ENCODE measurements around the gene SCTR.

SCTR gene

DNA sequence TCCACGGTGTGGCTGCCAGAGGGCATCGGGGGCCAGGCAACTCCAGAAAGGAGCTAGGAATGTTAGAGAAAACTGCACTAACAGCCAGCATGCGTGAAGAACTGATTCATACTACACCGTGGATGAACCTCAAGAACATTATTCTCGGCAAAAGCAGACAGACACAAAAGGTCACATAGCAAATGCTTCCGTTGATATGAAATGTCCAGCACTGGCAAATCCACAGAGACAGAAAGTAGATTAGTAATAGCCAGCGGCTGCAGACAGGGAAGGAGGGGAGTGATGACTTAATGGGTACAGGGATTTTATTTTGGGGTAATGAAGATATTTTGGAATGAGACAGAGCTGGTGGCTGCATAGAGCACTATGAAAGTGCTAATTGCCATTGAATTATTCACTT lies 37.4 kb downstream of the SCTR start:
- no peak for DNase-seq

DNA sequence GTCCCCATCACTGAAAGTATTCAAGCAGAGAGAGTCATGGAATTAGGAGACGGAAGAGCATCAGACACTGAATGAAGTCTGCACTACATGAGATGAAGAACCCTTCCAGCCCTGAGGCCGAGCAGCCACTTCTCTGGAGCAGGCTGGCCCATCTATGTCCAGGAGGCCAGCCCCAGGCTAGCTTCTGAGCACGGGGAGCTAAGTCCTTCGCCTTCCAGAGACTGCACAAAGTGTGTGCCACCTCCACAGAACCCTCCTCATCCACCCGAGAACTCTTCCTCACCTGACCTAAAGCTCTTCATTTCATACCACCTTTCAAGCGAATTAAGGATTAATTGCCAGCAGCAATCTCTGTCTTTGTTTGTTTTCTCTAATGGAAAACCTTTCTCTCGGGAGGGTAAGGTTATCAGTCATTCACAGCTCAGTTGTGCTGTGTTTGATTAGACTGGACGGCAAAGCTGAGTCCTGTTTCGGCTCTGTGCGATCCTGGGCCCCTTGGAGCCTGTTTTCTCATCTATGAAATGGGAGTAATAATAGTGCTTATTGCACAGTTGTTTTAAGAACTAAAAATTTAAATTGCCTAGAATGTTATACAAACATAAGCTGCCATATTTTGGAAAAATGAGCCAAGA lies 38.0 kb downstream of the SCTR start:
- DNase-seq, result no peak

- DNase-seq, result no peak
These were observed 38.8 kb downstream of the SCTR start for GRCh38 chr2:119485336-119486110.

- no peak for DNase-seq
These were observed 39.4 kb downstream of the SCTR start for GRCh38 chr2:119484834-119485233.

GRCh38 chr2:119483896-119484718 lies 40.2 kb downstream of the SCTR start:
- DNase-seq, result no peak

DNA sequence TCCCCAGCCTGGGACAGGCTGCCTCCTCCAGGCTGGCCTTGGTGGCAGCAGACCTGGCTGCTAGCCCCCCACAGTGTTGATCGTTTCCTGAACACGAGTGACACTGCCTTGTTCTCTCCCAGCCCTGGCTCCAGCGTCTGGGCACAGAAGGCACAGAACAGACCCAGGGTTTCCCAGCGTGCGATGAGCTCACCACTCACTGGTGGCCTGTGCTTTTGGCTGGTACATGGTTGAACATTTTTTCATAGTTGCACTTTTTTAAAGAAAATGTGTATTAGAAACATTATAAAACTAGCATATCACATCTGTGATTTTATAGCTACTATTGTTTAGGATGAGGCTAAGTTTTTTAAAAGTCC lies 40.9 kb downstream of the SCTR start:
- no peak for DNase-seq

DNA sequence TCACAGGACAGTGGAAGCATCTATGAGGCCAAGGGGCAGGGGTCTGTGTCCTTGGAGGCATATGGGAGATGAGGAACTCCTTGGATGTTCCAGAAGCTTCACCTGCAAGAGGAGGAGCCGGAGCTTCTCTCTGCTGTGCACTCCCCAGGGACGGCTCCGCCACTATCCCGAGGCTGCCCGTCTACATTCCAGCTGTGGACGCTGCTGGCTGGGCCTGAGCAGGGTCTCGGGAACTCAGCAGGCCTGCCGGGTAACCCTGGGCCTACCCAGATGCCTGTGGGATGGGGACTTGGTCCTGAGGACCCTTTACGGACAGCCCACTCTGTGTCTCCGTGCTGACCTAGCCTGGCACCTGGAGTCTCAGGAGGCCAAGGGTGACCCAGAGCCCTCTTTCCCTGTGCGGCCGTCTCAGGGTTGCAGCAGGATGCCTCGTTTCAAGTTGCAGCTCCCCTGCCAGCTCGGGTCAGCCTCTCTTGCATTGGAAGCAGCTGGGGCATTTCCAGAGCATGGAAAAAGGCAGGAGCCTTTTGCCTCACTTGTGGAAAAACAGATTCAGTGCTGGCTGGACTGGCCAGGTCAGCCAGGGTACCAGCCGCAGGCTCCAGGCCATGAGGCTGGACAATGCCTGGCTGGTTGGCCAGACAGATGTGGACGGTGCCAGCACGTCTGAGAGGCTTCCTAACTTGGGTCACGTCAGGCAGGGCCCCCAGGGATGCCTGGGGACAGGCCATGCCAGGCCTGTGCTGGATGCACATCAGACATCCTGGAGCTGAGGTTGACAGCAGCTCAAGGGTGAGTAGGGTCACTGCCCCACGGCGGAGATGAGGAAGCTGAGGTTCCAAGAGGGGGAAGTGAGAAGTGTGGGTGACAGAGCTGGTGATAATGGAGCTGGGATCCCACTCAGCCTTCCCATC lies 41.5 kb downstream of the SCTR start:
- no peak for DNase-seq

DNA sequence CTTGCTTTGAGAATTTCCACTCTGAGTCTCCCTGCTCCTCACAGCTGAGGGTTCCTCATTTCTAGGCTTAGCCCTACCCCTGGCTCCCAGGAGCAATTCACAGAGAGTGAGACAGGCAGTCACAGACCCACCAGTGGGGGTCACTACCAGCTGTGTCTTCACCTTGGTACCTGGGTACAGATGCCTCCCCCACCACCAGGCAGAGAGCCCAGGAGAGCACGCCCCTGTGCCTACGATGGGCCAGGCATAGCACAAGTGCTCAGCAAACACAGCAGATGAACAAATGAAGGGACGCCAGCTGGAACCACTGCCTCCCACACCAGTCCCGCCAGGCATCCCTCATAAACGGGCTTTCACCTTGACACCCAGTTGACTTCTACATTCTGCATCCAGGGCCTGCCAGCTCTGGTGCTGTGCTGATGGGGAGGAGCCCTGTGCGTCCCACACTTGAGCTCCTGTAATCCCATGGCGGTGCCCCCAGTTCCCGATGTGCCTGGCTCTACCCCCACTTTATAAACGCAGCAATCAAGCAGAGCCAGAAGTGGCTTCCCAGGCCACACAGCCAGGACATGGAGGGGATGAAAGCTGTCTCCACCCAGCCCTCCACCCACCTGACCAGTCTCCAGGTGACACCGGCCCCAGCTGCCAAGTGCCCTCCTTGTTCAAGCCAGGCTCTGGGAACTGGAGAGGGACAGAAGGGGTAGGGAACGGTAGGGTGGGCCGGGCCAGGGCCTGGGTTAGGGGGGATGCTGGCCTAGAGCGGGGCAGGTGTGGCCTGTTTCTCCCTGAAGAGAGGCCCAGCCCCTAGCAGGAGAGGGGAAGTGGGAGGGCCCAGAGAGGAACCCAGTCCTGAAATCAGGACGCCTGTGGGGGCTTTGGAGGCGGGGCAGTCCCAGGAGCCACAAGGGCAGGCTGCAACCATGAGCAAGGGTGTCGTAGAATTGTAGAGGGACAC lies 42.5 kb downstream of the SCTR start:
- DNase-seq, result no peak

DNA sequence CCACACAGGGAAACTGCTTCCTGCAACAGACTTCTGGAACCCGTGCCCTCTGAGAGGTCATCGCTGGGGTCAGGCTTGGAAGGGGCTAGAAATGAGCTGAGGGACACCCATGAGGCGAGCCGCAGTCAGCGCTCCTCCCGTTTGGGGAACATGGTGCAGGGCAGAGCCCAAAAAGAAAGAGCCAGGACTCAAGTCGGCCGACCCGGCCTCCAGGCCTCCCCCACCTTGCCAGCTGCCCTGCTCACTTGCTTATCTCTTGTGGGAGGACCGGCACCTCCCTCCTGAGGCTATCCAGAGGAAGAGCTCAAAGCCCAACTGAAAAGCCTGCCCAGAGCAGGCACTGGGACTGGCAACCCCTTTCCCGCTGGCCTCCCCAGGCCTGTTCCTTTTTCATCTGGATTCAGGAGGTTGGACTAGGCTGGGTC lies 43.6 kb downstream of the SCTR start:
- DNase-seq, result no peak

- no peak for DNase-seq
These were observed 44.1 kb downstream of the SCTR start for GRCh38 chr2:119480184-119480583.

DNA sequence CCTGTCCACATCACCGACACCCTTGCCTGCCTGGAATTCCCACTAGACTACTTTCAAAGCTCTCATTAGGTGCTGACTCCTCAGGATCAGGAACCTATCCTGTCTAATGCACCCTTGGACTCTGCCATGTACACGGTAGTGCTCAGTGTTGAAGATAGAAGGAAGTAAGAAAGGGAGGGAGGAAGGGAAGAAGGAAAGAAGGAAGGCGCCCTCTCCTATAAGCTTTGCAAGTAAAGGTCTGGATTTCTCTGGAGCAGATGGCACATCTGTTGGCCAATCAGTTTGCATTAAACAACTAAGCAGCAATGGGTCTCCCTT lies 45.3 kb downstream of the SCTR start:
- no peak for DNase-seq

DNA sequence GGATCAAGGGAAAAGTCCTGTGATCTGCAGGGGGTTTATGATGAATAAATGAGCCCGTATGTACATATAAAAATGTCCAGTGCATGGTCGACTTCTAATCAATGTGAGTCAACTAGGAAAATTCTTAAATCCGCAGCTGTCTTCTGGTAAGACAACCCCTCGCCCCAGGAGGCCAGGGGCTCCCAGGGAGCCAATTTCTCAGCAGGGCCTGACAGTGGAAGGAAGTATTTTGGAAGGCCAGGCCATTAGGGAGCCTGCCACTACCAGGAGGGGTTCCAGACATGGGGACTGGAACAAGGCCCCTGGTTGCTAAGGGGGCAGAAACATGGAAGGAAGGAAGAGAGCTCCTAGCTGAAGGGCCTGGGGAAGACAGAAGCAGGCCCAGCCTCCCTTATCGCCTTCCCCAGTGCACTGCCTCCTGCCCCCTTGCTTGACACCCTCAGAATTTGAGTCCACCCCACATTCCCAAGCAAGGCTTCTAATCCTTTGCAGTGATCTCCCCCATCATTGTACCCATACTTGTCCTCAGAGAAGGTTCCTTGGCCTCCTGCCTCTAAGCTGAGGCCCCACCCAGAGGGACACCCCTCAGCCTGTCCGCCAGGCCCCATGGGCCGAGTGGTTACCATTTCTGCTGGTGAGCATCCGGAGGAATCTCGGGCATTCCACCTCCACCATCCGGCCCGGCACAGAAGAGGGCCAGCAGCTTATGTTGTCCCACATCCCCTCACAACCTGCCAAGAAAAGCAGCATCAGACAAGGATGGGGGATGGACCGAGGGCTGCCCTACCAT lies 45.9 kb downstream of the SCTR start:
- DNase-seq, result no peak

DNA sequence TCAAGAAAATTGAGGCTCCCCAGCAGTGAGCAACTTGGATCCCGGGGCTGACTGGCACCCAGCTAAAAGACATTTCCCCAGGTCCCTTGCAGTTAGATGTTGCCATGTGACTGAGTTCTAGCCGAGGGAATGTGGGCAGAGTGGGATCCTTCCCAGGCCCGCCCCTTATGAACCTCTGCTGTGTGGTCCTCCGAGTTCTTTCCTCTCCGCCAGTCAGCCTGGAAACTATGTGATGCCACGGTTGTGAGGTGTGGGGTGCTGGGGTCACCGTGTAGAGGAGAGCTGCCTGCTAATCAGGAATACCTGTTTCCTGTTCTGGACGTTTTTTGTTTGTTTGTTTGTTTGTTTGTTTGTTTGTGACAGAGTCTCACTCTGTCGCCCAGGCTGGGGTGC lies 47.2 kb downstream of the SCTR start:
- DNase-seq, result no peak

DNA sequence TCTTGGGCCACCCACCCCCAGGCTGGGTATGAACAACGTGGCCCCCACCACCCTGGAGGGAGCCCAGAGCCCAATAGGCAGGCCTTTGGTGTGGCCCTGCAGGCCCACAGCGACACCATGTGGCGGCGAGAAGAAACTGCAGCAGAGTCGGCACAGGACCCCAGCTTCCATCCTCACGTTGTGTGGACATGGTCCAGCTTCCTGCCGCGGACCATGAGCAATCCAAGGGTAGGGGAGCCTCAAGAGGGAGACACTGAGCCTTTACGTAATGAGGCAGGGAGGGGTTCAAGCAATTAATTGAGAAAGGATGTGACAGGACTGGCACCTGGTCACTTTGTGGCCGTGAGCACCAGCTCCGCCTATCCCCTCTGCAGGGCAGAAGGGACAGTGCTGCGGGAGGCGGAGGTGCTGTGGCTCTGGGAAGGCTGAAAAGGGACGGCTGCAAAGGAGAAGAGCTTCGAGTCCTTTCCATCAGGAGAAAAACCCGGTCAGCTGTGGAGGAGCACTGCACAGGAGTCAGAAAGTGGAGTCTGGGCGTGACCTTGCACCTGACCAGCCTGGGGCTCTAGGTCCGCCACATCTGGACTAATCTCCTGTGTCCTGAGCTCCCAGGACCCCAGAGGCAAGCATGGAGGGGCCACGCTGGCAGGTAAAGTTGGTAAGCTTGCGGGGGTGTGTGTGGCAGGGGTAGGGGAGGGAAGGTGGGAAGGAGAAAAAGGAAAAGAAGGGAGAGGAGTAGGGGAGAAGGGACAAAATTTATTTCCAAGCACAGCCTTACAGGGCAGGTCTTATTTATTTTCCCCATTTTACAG lies 47.8 kb downstream of the SCTR start:
- DNase-seq, result peak; percentile 20

DNA sequence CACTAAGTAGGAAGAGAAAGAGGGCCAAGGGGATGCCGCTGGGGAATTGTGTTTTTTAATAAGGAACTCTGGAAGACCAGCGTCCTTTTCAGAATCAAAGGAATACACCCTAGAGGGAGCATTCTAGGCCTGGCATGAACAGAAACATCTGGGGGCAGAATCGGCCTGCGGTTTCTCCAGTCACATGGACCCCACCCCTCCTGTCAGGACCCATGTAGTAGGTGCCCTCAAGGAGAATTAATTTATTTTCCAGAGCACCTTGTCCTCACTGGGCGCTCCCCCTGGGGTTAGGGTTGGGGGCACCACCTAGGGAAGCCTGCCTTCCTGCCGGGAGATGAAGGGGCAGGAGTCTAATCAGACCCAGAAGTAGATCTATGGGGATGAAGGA lies 48.4 kb downstream of the SCTR start:
- DNase-seq, result no peak

GRCh38 chr2:119475225-119475856 lies 48.9 kb downstream of the SCTR start:
- no peak for DNase-seq

- DNase-seq, result no peak
These were observed 49.7 kb downstream of the SCTR start for GRCh38 chr2:119474371-119475224.

GRCh38 chr2:119473621-119474370 lies 50.5 kb downstream of the SCTR start:
- no peak for DNase-seq
